OCI-LY1 (cell line): ENCODE measurements around the gene TNFSF9.
"Not testable (repeated sequence)": the region's sequence is repeated elsewhere in the genome, so short reads cannot be mapped to it uniquely, and the experiment has no call there.

Source experiments
- H2AFZ ChIP-seq: fragments of 200-600 bp; sonication (generic), shearing (Covaris generic); 2 replicates; pipeline ENCODE4 v1.6.0; 2014; ENCODE audit warnings: antibody characterized with exemption, mild to moderate bottlenecking, low read length
- H3F3A ChIP-seq: fragments of 200-600 bp; sonication (generic), shearing (Covaris generic); 2 replicates; pipeline ENCODE4 v1.6.0; 2014; ENCODE audit warnings: mild to moderate bottlenecking, antibody characterized with exemption, low read length, moderate library complexity; ENCODE audit not compliant: insufficient read depth
- H3K27ac ChIP-seq: fragments of 200-600 bp; sonication (generic); 2 replicates; pipeline ENCODE4 v1.5.1; 2014; ENCODE audit warnings: low read length, mixed run types, mild to moderate bottlenecking, low read depth; ENCODE audit not compliant: poor library complexity, severe bottlenecking
- H3K27me3 ChIP-seq: fragments of 200-600 bp; sonication (generic); 2 replicates; pipeline ENCODE4 v1.6.0; 2014; ENCODE audit warnings: antibody characterized with exemption, mild to moderate bottlenecking, low read length, moderate library complexity; ENCODE audit not compliant: insufficient read depth
- H3K36me3 ChIP-seq: fragments of 200-600 bp; sonication (generic); 2 replicates; pipeline ENCODE4 v1.6.1; 2014; ENCODE audit warnings: mild to moderate bottlenecking, antibody characterized with exemption, low read length, moderate library complexity, mixed read lengths; ENCODE audit not compliant: insufficient read depth
- H3K4me1 ChIP-seq: fragments of 200-600 bp; sonication (generic); 2 replicates; pipeline ENCODE4 v1.5.1; 2014; ENCODE audit warnings: mild to moderate bottlenecking, low read length, moderate library complexity; ENCODE audit not compliant: insufficient read depth, severe bottlenecking
- H3K4me2 ChIP-seq: fragments of 200-600 bp; sonication (generic), shearing (Covaris generic); 2 replicates; pipeline ENCODE4 v1.6.1; 2014; ENCODE audit warnings: low read length
- H3K4me3 ChIP-seq: fragments of 200-600 bp; sonication (generic); 2 replicates; pipeline ENCODE4 v1.5.1; 2014; ENCODE audit warnings: low read length, low read depth, mild to moderate bottlenecking, mixed read lengths; ENCODE audit not compliant: poor library complexity, severe bottlenecking
- H3K79me2 ChIP-seq: fragments of 200-600 bp; shearing (Covaris generic); 2 replicates; pipeline ENCODE4 v1.6.1; 2016; ENCODE audit warnings: mixed run types, low read length, mixed read lengths; ENCODE audit not compliant: insufficient read depth
- H3K9ac ChIP-seq: fragments of 200-600 bp; sonication (generic), shearing (Covaris generic); 2 replicates; pipeline ENCODE4 v1.6.1; 2014; ENCODE audit warnings: mild to moderate bottlenecking, low read length, mixed read lengths
- H3K9me2 ChIP-seq: fragments of 200-600 bp; sonication (generic), shearing (Covaris generic); 2 replicates; pipeline ENCODE4 v1.6.1; 2014; ENCODE audit warnings: low read depth, mild to moderate bottlenecking, low read length, mixed read lengths
- H3K9me3 ChIP-seq: fragments of 200-600 bp; shearing (Covaris generic); 2 replicates; pipeline ENCODE4 v1.6.1; 2014; ENCODE audit warnings: low read length, mixed read lengths
- H4K20me1 ChIP-seq: fragments of 200-600 bp; sonication (generic), shearing (Covaris generic); 2 replicates; pipeline ENCODE4 v1.6.0; 2016; ENCODE audit warnings: mild to moderate bottlenecking, low read length; ENCODE audit not compliant: insufficient read depth
- EZH2 ChIP-seq: fragments of 200-600 bp; sonication (generic), shearing (Covaris generic); IDR thresholded peaks from 2 replicates; pipeline ENCODE4 v1.8.0; 2017; ENCODE audit warnings: borderline replicate concordance, mixed run types, mild to moderate bottlenecking, antibody characterized with exemption, low read length, moderate library complexity, mixed read lengths
- TF ChIP-seq, protein P1 (sequence below): fragments of 200-600 bp; sonication (generic), shearing (Covaris generic); IDR thresholded peaks from 2 replicates; pipeline ENCODE4 v1.5.1; 2017; ENCODE audit warnings: mild to moderate bottlenecking, antibody characterized with exemption, low read length, moderate library complexity, mixed read lengths

TNFSF9 gene

GRCh38 chr19:6562437-6562836 is 31.6 kb downstream of the TNFSF9 start:
- TF ChIP-seq, protein P1, sequence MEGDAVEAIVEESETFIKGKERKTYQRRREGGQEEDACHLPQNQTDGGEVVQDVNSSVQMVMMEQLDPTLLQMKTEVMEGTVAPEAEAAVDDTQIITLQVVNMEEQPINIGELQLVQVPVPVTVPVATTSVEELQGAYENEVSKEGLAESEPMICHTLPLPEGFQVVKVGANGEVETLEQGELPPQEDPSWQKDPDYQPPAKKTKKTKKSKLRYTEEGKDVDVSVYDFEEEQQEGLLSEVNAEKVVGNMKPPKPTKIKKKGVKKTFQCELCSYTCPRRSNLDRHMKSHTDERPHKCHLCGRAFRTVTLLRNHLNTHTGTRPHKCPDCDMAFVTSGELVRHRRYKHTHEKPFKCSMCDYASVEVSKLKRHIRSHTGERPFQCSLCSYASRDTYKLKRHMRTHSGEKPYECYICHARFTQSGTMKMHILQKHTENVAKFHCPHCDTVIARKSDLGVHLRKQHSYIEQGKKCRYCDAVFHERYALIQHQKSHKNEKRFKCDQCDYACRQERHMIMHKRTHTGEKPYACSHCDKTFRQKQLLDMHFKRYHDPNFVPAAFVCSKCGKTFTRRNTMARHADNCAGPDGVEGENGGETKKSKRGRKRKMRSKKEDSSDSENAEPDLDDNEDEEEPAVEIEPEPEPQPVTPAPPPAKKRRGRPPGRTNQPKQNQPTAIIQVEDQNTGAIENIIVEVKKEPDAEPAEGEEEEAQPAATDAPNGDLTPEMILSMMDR: peak; percentile 19; the same call in 1 of the 2 replicates
- not testable (repeated sequence) for H3K4me2 ChIP-seq, H3K79me2 ChIP-seq, H3K36me3 ChIP-seq, H3K9ac ChIP-seq, H3K4me1 ChIP-seq, H3K27ac ChIP-seq, H3K4me3 ChIP-seq, H2AFZ ChIP-seq, H3K27me3 ChIP-seq, H3F3A ChIP-seq, H4K20me1 ChIP-seq, H3K9me2 ChIP-seq
- peaks cover 20% of the 10 kb centered on the region; the same call in 1 of the 2 replicates for H3K9me3 ChIP-seq

DNA sequence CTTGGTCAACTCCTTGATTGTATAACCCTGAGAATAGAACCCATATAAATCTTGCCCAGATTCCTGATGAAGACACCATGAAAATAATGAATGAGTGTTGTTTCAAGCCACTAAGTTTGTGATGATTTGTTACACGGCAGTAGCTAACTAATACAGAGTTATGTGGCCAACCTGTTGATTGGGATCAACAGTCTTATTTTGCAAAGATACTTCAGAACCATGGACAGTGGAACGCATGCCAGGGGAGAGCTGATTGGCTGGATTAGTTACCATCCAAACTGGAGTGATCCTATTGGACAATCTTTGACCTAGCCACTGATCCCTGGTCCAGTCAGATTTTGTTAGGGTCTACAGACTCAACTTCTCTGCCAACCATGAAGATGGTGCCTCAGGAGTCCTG is 33.6 kb downstream of the TNFSF9 start:
- Histone ChIP-seq H3F3A (no peaks in the 10 kb centered on the region), H4K20me1 (no peaks in the 10 kb centered on the region), H3K4me3 (no peak overlapping the region), H3K79me2 (no peaks in the 10 kb centered on the region), H3K4me1 (no peaks in the 10 kb centered on the region), H3K27ac (no peak overlapping the region), H2AFZ (no peak overlapping the region), H3K4me2 (no peak overlapping the region), H3K9me2 (no peaks in the 10 kb centered on the region), H3K9me3 (peaks cover 24% of the 10 kb centered on the region; the same call in 1 of the 2 replicates), H3K27me3 (peaks cover 6% of the 10 kb centered on the region; the same call in 1 of the 2 replicates), H3K36me3 (no peaks in the 10 kb centered on the region; the same call in 1 of the 2 replicates), H3K9ac (no peak overlapping the region)
- TF ChIP-seq, protein P1: no peak
- TF ChIP-seq EZH2: no peak

- H4K20me1 ChIP-seq, H3K79me2 ChIP-seq, H3K4me2 ChIP-seq, H3K9ac ChIP-seq, H3F3A ChIP-seq, H3K9me2 ChIP-seq, H3K27ac ChIP-seq, H3K4me1 ChIP-seq, H3K36me3 ChIP-seq, H2AFZ ChIP-seq, H3K4me3 ChIP-seq, H3K27me3 ChIP-seq: not testable (repeated sequence)
- H3K9me3 ChIP-seq: peaks cover 24% of the 10 kb centered on the region; the same call in 1 of the 2 replicates
These were observed 35.9 kb downstream of the TNFSF9 start for GRCh38 chr19:6566727-6567126.

GRCh38 chr19:6568010-6568526 is 37.2 kb downstream of the TNFSF9 start:
- Histone ChIP-seq H3K9ac (no peak overlapping the region), H3K4me2 (no peak overlapping the region), H3K79me2 (no peaks in the 10 kb centered on the region), H3K27ac (no peak overlapping the region), H3K9me3 (peaks cover 24% of the 10 kb centered on the region; the same call in 1 of the 2 replicates), H2AFZ (no peak overlapping the region), H3K9me2 (no peaks in the 10 kb centered on the region), H3F3A (no peaks in the 10 kb centered on the region), H3K4me1 (peaks cover 9% of the 10 kb centered on the region), H4K20me1 (no peaks in the 10 kb centered on the region), H3K36me3 (no peaks in the 10 kb centered on the region; the same call in 1 of the 2 replicates), H3K4me3 (no peak overlapping the region), H3K27me3 (peaks cover 6% of the 10 kb centered on the region; the same call in 1 of the 2 replicates)
- no peak for TF ChIP-seq EZH2
- TF ChIP-seq, protein P1: no peak
